GM19240 (cell line): ENCODE results near the gene CDH23.

Source experiments
- DNase-seq: peaks from one replicate; pipeline ENCODE4 v3.0.0; 2011; ENCODE audit warnings: low spot score; ENCODE audit not compliant: insufficient read length

CDH23 gene

GRCh38 chr10:71790749-71791440 is 394.2 kb downstream of the CDH23 start:
- no peak for DNase-seq

DNA sequence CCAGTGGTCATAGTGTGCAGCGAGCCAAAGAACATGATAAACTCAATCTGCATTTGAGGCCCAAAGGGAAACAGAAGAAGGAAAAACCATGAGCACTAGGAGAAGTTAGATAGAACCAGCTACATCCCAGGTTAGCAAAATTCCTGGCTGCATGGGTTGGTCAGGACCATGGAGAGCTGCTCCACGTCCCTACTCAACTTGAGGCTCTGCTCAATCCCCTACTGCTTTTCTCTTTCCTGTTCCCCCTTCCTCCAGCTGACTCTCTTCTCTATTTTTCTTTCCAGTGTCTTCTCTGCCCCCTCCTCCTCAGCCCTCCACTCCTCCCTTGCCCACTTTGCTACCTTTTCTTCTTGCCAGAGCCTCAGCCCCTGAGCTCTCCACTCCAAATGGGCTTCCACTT is 398.5 kb downstream of the CDH23 start:
- no peak for DNase-seq

- no peak for DNase-seq
These were observed 400.2 kb downstream of the CDH23 start for GRCh38 chr10:71796749-71797405.

GRCh38 chr10:71797533-71798307 is 401.0 kb downstream of the CDH23 start:
- no peak for DNase-seq

- DNase-seq: no peak
These were observed 401.5 kb downstream of the CDH23 start for GRCh38 chr10:71798308-71798624.

DNA sequence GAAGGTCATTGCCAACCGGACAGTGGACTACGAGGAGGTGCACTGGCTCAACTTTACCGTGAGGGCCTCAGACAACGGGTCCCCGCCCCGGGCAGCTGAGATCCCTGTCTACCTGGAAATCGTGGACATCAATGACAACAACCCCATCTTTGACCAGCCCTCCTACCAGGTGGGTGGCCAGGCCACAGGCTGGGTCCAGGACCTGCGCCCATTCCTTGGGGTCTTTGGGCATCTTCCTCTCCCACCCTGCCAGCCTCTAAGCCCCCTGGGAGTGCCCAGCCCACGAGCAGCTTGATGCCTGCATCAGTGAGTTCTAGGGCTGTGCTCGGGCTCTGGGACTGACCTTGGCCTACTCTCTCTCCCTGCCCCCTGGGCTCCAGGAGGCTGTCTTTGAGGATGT is 402.4 kb downstream of the CDH23 start:
- no peak for DNase-seq

DNA sequence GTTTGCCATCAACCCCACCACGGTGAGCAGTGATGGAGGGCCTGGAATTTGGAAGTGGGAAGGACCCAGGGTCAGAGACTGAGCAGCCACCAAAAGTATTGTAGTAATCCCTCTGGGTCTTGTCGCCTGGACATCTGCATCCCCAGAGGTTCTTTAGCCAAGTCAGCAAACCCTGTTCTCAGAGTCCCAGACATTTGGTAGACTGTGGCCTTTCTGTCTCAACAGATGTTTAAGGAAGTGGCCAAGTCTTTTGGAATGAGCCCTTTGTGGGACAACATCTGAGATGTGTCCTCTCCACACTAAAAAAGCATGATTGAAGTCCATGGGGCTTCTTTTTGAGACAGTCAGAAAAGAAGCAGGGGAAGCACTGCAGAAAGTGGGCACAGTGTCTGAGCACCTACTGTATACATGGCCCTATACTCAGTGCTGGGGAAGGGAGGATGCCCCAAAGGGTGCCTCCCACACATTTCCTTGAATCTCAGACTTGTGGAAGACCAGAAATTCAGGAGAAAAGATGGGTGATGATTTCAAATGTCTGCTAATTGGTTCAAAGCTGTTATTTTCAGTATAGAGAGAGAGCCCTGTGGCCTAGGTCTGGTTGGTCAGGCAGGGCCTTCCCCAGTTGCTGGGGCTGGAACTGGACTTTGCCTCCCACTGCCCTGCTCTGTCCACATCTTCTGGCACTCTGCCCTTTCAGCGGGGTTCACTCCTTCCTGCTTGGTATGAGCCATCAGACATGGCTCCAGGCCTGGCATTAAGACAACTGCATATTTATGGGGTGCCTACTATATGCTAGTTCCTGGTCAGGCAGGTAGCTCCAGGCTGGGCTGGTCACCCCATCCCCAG is 403.1 kb downstream of the CDH23 start:
- no peak for DNase-seq

GRCh38 chr10:71801361-71801760 is 404.6 kb downstream of the CDH23 start:
- peak; percentile 68 for DNase-seq

DNA sequence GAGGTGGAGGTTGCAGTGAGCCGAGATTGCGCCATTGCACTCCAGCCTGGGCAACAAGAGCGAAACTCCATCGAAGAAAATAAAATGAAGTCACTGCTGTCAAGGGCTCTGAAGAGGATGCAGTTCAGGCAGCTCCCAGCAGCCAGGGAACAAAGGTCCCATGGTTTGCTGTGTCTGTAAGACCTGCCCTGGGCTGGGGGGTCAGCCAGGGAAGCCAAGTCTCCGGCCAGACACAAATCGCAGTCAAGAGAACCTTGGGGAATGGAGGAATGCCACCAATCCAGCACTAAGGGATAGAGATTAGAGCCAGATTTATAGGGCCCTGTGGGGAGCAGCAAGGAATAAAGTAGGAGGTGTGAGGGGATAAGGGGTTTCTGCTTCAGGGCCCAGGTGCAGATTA is 405.5 kb downstream of the CDH23 start:
- DNase-seq: no peak

- no peak for DNase-seq
These were observed 406.2 kb downstream of the CDH23 start for GRCh38 chr10:71802715-71803488.

DNA sequence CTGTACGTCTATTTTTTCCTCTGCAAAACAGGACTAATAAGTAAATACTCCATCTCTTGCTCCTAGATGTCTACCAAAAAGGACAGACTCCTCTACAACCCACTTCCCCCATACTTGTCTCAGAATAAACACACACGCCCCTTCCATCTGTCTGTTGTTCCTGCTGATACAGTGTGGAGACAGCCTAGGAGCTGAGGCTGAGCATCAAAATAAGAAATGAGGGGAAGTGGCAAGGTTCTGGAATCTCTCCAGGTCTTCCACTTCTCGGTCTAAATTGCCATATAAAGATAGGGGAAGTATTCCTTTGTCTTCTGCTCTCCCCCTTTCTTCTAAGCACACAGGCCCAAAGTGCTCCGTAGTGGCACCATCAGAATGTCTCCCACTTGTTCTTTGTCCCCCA is 407.4 kb downstream of the CDH23 start:
- DNase-seq: no peak

- DNase-seq: no peak
These were observed 409.3 kb downstream of the CDH23 start for GRCh38 chr10:71805776-71806703.

DNA sequence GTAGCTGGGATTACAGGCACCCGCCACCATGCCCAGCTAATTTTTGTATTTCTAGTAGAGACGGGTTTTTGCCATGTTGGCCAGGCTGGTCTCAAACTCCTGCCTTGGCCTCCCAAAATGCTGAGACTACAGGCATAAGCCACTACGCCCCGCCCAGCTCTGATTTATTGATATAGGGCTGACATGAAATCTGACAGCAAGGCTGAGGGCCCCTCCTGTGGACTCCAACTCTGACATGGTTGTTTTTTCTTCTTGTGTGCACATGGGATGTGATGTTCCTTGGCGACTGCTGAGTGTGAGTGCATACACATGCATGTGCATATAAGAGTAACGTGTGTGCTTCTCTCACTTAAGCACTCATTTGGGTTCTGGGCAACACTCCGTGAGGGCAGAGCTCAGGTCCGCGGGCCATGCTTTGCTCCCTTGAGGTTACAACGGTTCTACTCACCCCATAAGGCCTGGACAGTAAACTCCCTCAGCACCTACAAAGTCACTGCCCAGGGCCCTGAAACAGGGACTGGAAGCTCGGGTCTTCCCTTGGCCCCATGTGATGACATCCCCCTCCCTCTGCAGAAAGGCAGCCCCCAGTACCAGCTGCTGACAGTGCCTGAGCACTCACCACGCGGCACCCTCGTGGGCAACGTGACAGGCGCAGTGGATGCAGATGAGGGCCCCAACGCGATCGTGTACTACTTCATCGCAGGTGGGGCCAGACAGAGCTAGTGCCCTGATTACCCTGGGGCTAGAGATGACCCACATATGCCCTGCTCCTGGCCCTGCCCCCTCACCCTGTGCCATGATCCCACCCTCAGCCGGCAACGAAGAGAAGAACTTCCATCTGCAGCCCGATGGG is 410.2 kb downstream of the CDH23 start:
- no peak for DNase-seq

GRCh38 chr10:71807557-71808510 is 411.1 kb downstream of the CDH23 start:
- no peak for DNase-seq

- no peak for DNase-seq
These were observed 412.9 kb downstream of the CDH23 start for GRCh38 chr10:71809628-71810027.

DNA sequence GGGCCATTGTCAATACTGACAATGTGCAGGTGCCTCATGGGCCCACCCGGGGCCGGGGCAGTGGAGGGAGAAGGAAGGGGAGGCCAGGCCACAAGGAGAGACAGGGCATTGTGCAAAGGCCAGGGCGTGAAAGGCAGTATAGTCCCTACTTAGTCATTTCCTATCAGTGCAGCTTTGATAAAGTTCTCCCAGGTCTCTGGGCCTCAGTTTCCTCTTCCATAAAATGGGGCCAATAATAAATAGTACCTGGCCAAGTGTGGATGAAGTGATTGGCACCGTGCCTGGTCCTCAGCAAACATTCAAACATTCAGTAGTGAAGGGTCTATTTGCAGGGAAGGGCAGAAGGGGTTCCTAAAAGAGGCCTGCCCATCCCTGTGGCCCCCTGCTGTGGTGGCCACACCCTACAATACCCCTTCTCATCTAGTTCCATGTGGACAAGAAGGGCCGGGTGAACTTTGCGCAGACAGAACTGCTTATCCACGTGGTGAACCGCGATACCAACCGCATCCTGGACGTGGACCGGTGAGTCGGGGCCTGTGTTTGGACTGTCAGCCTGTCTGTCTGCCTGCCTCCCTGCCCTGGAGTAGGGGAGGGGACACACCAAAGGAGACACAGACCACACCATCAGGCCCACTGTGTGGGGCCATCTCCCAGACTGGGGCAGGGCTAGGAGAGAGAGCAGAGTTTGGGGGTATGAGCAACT is 413.5 kb downstream of the CDH23 start:
- no peak for DNase-seq

- DNase-seq: no peak
These were observed 414.6 kb downstream of the CDH23 start for GRCh38 chr10:71811351-71811750.
